NCI-H1048 (cell line): ENCODE results near the gene EYS.
"Not testable (repeated sequence)": the region's sequence is repeated elsewhere in the genome, so short reads cannot be mapped to it uniquely, and the experiment has no call there.

Experiments used
- DNase-seq: peaks from one replicate; lab custom pipeline; 2025; lab: John Stamatoyannopoulos, UW

EYS gene

DNA sequence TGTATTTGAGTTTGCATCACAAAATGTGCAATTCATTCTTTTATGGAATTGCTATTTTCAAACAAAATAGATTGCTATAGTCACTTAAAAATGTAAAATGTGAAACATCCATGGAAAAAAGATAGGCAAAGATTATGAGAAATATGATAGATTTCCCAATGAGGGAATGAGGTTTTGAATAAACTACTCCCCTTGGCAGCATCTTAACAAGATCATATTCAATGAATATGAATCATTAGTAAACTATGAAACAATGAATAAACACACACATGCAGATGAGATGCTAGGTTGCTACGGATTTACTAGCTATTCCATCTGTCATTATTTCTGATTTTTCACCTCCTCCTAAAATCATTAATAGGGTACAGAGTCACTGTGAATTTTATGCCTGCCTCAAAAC, 1669.6 kb downstream of the EYS start:
- DNase-seq, result no peak

- DNase-seq, result no peak
Measured at GRCh38 chr6:64034910-64035655, 1671.9 kb downstream of the EYS start.

DNA sequence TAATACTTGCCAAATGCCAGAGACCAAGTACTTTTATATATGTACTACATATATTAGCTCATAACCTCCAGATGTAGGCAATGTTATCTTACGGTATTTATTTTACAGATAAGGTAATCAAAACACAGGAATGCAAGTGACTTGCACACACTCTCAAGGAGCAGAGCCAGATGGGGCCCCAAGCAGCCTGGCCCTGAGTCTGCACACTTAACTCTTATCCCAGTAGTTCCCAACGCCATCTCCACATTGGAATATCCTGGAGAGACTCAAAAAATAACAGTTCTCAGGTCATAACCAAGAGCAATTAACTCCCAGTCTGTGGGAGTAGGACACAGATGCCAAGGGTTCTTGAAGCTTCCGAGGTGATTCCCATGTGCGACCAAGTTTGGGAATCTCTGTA, 1672.7 kb downstream of the EYS start:
- DNase-seq, result no peak

GRCh38 chr6:64030950-64031618, 1675.9 kb downstream of the EYS start:
- not testable (repeated sequence) for DNase-seq

- DNase-seq, result no peak
Measured at GRCh38 chr6:64023693-64024092, 1683.3 kb downstream of the EYS start.

DNA sequence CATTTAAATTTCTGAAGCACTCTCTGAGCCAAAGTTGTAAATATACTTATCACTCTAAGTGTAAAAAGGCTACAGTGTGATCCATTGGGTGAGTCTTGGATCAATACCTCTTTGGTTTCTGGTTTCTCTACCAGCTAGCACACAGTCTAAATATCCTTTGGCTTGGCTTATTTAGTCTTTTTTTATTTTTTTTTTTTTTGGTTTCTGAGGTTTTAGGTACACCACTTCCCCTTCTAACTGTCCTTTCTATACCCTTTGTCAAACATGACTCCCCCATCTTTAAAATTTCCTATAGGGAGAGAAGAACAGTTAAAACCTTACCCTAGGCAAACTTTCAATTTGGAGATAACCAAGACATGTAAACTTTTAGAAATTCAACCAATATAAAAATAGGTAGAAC, 1692.4 kb downstream of the EYS start:
- no peak for DNase-seq

DNA sequence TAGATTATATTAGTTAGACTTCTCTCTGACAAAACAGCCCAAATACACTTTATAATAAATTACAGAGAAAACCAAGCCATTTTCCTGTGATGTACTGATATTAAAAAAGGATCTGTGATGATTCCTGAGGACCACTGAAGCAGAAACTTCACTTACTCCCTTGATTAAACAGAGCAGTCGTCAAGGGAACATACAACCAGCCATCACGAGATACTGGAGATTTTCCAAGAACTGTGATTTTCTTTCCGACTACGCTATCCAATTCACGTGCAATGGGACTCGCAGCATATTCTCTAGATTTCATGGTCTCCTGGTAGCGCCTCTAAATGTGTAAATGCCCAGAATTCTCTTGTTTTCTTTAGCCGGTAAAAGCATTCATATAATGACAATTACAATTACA, 1694.0 kb downstream of the EYS start:
- DNase-seq, result no peak

- no peak for DNase-seq
Measured at GRCh38 chr6:64012351-64013001, 1694.5 kb downstream of the EYS start.

DNA sequence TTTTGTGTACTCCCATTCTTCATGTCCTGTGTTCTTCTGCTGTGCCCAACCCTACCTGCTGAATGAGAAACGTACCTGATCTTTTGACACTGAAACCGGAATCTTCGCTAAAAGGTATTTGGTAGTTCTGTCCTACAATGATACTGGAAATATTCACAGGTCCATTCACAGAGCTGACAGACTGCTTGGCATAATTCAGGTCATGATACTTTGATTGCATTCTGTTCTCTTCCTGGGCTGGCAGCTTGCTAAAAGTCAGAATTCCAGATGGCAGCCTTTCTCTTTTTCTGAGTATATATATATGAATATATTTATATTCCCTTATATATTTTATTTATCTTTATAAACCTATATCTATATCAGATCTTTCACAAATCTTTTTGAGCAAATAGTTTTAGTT, 1696.4 kb downstream of the EYS start:
- no peak for DNase-seq

DNA sequence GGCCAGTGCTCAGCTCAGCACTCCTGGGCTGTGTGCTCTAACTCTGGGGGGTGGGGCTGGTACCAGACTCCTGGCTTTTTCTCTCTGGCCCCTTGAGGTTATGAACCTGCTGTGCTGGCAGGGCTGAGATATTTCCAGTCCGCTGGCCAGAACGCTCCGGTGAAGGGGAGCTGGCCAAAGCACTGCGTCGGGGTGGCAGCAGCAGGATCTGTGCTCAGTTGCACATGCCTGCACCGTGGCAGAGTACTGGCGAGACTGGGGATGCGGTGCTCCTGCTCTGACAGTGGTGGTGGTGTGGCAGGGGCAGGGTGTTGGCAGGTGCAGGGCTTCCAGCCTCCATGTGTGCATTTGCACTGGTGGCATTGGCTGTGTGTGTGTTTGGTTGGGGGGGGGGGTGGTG, 1697.0 kb downstream of the EYS start:
- no peak for DNase-seq

GRCh38 chr6:64006246-64006645, 1700.8 kb downstream of the EYS start:
- DNase-seq, result no peak

GRCh38 chr6:64000818-64001491, 1706.1 kb downstream of the EYS start:
- DNase-seq, result no peak

GRCh38 chr6:63999613-64000012, 1707.4 kb downstream of the EYS start:
- DNase-seq, result no peak

DNA sequence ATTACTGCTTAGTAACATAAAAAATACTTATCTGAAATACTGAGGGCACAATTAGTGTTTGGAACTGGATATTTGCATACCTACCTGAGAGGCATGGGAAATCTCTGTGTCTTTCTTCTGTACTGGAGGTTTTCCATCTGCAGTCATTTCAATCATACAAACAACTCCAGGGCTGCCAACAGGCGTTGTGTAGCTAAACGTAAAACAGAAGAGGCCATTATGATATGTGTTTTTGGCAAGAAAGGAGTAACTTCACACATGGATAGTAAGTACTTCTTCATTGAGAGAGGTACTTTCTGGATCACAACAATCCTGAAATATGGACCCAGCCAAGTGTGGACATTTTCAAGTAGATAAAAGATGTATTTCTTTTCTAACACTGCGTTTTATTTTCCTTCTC, 1708.0 kb downstream of the EYS start:
- no peak for DNase-seq

DNA sequence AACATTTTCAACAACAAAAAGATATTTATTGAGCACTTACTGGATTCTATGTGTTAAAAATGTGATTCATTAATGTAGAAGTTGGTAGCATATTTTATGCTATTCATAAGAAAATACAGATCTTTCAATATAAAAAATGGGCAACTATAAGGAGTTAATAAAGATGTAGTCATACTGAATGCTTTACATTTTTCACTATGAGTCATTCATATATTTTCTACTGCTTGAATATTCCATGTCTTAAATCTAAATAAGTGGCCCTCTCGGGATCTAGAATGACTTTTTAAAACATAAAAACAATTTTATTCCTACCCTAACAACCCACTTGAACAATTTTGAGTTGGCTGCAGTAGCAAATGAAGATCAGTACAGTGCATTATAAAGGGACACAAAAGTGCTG, 1709.3 kb downstream of the EYS start:
- DNase-seq, result no peak

GRCh38 chr6:63997221-63997620, 1709.8 kb downstream of the EYS start:
- no peak for DNase-seq

DNA sequence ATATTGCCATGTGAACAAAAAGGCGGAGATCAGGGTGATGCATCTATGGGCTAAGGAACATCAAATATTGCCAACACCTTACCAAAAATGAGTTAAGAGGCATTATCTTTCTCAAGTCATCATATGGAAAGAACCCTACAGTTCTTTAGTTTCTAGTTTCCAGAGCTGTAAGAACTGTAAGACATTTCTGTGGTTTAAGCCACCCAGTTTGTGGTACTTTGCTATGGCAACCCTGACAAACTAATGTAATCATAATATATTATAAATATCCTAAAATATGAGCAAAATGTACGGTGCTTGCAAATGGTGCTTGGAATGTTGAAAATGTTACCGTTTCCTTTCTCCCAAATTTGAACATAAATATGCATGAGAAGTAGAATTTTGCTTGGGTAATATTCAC, 1721.8 kb downstream of the EYS start:
- DNase-seq, result no peak

- no peak for DNase-seq
Measured at GRCh38 chr6:63975699-63976098, 1731.3 kb downstream of the EYS start.

DNA sequence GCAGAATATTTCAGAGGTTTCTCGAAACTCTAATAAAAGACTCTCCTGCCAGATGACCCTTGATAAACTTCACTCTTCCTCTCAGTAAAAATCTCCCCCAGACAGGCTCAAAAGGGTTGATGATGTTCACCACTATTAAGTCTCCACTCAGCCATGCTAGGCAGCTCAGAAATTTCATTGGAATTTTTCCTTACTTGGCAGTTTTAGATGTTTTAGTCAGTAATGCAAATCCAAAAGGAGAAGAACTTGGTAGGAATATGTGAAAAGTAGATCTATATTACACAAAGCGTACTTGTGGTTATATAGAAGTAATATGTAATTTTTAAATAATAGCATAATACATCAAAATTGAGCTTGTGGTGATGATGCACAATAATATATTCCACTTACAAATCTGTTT, 1738.4 kb downstream of the EYS start:
- no peak for DNase-seq

DNA sequence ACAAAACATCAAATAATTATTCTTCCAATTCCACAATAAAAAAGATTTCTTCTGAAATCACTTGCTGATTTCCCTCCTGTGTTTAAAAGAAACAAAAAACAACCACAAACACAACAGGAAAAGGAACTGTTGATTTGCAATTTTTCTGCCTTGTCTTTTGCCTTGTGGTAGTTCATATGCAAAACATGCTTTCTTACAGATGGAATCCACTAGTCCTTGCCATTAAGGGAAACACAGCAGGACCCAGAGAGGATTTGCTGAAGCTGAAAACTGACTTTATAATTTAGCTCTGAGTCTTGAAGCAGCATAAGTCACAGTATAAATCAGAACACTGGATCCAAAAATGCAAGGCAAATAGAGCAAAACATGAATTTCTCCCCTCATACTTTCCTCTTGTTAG, 1742.7 kb downstream of the EYS start:
- DNase-seq, result no peak

DNA sequence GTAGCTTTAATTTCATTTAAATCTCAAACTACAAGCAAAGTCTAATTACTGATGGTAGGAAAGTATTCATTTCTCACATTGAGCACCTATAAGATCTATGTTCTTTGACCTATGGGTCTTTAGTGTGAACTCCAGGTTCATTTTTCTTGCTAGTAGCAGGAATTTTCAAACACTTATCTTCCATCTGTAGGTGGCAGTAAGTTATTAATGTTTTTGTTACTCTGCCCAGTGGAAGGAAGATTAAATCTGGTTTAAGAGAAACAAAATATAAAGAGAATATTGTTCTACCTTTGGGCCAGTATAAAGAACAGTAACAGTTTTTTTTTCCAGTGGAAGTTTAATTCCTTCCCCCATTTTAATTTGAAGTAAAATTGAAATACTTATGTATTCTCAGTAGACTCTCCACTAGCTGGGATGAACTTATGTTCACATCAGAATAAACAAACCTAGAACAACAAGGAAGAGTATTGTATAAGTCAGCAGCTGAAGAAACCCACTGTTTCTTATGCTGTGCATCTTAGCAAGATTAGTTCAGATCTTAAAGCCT, 1743.2 kb downstream of the EYS start:
- DNase-seq, result no peak

DNA sequence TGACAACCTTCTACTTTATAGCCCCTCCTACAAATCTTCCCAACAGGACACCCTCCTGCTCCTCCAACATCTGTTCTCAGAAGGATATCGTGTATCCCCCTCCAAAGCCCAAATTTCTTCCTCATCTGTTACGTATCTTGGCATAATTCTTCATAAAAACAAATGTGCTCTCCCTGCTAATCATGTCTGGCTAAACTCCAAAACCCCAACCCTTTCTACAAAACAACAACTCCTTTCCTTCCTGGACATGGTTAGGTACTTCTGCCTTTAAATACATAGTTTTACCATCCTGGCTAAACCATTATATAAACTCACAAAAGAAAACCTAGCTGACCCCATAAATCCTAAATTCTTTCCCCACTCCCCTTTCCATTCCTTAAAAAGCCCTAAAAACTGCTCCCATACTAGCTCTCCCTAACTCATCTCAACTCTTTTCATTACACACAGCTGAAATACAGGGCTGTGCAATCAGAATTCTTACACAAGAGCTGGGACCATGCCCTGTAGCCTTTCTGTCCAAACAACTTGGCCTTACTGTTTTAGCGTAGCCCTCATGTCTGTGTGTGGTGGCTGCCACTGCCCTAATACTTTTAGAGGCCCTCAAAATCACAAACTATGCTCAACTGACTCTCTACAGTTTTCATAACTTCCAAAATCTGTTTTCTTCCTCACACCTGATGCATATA, 1753.5 kb downstream of the EYS start:
- not testable (repeated sequence) for DNase-seq
